CD4-positive, alpha-beta T cell treated with Interleukin-4 for 4 hours (primary cell): ENCODE results near the gene C2orf92.

Source experiments
- DNase-seq: peaks from one replicate; pipeline ENCODE4 v3.0.0-alpha.2; 2020

The C2orf92 gene

DNA sequence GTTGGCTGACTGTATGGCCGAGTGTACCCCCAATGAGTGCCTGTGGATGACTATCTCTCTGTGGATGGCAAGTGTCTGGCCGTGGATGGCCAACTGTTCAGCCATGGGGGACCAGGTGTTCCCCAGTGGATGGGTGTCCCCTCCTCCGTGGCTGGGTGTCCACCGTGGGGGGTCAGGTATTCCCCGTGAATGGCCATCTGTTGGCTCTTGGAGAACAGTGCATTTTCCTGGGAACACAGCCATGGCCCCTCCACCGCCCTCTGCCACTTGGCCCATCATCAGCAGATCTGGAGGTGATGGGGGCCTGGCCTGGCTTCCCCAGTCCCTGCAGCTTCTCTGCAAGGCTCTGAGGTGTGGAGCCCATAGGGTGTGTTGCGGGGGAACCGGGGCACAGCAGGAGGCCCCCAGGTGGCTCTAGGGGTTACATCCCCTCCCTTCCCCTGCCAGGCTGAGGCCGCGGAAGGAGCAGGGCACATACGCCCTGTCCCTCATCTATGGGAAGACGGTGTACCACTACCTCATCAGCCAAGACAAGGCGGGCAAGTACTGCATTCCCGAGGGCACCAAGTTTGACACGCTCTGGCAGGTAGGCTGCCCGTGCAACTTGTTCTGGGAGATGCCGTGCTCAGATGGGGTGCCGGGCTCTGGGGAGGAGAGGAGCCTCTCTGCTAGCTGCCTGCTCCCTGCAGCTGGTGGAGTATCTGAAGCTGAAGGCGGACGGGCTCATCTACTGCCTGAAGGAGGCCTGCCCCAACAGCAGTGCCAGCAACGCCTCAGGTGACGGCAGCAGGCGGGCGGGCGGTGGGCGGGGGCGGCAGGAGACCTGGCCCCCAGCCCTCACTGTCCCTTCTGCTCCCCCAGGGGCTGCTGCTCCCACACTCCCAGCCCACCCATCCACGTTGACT, 63.2 kb downstream of the C2orf92 start:
- no peak for DNase-seq

DNA sequence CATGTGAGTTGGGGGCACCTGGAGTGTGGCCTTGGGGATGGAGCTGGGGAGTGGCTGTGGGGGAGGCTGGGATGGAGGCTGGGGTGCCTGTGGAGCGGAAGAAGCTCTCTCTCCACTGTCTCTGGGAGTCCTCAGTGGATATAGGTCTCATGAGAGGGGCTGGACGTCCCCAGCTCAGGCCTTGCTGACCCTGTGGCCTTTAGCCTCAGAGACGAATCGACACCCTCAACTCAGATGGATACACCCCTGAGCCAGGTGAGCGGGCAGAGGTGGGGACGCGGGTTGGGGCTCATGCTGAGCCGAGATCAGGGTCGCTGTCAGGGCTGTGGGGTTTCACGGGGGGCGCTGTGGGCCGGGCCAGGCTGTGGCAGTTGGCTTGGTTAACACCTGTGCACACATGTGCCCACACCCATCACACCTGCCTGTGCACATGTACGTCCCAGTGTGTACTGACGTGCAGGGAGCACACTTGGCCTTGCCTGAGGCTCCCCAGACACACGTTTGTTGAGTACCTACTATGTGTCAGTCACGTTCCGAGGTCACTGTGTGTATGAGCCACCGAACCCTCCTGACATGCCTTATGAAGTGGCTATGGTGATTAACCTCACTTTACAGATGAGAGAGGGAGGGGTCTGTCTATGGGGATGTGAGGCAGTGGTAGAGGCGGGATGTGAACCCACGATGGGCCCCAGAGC, 64.0 kb downstream of the C2orf92 start:
- DNase-seq, result no peak

DNA sequence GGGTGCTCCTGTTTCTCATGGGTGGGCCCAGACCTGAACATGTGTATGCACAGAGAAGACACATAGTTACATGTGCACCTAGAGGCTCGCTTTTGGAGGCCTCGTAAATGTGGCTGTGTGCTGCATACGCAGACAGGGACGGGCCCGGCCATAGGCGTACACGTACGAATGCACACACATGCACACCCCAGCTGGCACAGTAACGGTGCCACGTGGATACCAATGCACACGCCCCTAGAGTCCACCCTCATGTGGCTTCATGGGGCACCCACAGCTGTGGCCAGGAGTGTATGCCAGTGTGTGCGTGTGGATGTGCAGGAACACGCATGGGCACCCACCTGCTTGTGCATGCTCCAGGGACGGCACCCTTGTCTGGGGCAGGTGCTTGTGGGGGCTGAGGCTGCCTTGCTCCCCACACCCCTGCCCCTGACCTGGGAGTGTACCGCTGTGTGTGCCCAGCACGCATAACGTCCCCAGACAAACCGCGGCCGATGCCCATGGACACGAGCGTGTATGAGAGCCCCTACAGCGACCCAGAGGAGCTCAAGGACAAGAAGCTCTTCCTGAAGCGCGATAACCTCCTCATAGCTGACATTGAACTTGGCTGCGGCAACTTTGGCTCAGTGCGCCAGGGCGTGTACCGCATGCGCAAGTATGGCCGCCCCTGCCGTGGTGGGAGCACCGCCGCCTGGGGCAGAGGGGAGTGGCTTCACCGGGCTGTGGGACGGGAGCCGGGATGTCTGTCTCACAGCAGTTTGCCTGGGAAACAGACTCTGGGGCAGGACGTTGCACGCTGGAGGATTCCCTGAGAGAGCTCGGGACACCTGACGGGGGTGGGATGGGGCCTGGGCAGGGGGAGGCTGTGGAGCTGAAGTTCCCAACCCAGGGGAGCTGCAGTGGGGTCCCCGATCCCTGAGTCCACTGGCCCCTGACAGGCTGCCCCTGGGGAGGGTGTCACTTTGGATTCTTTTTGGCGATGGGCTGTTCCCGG, 64.8 kb downstream of the C2orf92 start:
- no peak for DNase-seq

DNA sequence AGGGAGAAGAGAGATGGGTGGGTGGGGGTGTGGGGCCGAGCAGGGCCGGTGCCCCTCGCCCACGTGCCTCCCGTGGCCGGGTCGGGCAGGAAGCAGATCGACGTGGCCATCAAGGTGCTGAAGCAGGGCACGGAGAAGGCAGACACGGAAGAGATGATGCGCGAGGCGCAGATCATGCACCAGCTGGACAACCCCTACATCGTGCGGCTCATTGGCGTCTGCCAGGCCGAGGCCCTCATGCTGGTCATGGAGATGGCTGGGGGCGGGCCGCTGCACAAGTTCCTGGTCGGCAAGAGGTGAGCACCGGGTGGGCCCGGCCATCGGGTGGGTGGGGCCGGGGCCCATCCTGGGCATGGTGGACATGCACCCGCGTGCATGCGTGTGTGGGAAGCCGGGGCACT, 65.6 kb downstream of the C2orf92 start:
- no peak for DNase-seq

DNA sequence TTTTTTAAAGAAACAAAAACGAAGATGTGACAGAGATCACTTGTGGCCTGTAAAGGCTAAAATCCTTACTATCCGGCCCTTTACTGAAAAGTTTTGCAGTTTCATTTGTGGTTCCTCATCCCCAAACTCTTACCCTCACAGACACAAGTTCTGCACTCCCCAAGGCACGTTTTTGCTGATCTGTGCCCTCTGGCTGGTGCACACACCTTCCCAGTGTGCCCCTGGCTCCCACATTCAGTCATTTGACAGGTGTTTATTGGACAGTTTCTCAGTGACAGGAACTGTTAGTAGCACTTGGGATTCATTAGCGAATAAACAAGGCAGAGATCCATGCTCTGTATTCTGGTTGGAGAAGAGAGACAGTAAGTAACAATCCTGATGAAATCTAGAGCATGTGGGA, 66.7 kb downstream of the C2orf92 start:
- DNase-seq, result no peak

DNA sequence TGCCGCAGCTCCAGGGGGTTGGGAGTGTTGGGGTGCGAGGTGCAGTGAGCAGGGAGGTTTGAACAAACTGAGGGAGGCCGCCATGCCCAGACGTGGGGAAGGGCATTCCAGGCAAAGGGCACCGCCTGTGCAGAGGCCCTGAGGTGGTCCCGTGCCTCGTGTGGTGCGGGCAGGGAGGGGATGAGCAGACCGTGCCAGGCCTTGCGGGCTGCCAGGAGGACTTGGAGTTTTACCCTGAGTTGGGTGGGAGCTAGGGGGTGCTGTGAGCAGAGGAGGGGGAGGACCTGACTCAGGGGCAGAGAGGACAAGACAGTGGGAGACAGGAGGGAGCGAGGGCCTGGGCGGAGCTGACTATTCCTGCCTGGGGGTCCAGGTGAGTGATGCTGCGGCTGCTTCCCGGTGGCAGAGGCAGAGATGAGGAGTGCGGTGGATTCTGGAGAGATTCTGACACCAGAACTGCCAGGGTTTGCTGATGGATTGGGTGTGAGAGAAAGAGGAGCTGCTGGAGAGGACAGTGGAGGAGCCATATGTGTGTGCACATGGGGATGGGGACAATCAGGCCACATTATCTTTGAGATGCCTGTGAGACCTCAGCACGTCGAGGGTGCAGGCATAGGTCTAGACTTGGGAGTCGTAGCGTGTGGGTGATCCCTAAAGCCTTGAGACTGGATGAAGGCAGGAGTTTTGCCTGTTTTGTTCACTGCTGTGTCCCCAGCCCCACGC, 67.3 kb downstream of the C2orf92 start:
- no peak for DNase-seq

DNA sequence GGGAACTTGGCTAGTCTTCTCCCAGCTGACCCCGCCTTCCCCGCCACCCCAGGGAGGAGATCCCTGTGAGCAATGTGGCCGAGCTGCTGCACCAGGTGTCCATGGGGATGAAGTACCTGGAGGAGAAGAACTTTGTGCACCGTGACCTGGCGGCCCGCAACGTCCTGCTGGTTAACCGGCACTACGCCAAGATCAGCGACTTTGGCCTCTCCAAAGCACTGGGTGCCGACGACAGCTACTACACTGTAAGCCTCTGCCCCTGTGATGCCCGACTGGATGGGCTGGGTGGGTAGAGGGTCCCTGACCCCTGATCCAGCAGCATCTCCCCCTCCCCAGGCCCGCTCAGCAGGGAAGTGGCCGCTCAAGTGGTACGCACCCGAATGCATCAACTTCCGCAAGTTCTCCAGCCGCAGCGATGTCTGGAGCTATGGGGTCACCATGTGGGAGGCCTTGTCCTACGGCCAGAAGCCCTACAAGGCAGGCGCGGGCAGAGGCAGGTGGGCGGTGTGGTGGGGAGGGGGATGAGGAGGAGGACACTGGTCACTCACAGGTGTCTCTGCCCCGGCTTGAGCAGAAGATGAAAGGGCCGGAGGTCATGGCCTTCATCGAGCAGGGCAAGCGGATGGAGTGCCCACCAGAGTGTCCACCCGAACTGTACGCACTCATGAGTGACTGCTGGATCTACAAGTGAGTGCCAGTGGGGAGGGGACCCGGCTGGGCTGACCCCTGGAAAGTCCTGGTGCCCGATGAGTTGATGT, 68.1 kb downstream of the C2orf92 start:
- DNase-seq, result no peak

DNA sequence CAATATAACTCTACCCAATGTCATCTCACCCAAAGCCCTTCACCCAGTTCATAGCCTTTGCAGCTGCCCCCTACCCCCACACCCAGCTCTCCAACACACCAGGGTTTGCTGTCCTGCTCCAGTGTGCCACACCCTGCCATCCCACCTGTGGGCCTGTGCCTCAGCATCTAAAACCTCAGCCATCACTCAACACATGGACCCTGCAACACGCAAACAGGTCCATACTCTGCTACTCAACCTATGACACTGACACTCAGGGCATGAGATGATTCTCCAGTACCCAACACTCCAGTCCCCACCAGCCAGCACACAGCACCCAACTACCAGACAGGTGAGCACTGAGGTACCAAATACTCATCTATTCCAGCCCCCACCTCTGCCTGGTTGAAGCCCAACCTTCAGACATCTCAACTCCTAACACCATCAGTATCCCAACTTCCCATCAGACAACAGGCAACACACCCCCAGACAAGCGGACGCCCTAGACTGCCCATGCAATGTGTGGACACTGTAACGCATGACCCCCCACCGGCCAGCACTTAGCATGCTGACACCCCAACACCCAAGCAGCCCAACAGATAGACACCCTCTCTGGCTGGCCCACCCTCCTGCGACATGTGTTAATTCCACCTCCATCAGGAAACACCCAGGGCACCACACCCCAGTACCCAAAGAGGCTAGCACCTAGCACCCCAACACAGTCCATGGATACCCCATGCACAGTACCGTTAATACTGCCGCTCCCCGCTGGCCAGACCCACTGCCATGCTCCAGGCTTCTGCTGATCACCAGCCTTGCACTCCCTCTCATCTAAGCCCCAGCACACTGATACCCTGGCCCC, 68.9 kb downstream of the C2orf92 start:
- no peak for DNase-seq

DNA sequence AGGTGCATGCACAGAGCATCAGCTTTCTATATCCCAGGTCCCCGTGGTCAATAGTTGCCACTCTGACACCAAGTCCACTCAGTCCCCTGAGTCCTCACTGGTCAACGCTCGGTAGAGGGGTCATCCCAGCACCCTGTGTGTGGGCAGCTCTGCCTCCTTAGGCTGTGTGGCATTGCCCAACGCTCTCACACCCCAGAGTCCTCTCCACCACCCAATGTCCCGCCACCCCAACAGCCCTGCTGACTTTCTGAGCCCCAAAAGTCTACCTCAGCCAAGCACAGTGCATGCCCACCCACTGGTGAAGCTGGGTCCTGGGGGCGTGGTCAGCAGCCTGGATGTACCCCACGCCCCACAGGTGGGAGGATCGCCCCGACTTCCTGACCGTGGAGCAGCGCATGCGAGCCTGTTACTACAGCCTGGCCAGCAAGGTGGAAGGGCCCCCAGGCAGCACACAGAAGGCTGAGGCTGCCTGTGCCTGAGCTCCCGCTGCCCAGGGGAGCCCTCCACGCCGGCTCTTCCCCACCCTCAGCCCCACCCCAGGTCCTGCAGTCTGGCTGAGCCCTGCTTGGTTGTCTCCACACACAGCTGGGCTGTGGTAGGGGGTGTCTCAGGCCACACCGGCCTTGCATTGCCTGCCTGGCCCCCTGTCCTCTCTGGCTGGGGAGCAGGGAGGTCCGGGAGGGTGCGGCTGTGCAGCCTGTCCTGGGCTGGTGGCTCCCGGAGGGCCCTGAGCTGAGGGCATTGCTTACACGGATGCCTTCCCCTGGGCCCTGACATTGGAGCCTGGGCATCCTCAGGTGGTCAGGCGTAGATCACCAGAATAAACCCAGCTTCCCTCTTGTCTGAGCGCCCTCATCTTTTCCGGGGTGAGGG, 69.7 kb downstream of the C2orf92 start:
- DNase-seq, result no peak

DNA sequence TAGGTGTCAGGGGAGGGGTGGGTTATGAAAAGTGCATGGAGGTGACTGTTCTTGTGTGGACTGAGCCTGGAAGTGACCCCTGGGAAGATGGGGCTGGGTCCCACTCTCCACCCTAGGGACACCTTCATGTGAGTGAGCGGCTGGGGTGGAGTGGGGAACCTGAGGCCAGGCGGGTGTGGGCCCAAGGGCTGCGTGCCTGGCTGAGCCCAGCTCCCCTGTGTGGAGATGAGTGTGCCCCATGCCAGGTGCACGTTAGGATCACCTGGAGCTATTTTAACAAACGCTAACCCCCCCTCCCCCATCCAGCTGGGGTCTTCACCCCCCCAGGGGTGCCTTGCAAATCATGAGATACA, 70.4 kb downstream of the C2orf92 start:
- DNase-seq, result no peak

DNA sequence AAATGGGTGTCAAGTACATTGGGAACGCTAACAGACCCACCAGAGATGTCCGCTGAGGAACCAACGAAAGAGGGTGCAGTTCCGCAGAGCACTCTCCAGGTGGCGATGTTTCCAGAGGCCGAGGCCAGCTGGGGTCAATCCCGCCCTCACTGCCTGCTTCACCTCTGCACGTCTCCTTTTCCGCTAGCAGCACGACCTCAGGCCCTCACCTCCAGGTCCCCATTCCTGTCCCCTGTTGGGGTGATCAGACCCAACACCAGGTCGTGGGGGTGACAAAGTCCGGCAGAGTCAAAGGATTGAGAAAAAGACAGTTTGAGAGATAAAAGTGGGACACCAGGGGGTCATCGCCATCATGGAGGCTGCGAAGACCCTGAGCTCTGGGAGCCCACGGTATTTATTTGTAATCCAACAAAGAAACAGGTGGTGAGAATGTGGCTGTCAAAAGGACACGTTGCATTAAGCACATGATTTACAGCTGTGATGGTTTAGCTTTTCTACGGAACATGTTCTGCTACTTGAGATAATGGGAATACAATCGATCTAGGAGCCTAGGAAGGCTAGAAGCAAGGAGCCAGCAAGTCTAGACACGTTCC, 71.2 kb downstream of the C2orf92 start:
- DNase-seq, result peak; percentile 32

DNA sequence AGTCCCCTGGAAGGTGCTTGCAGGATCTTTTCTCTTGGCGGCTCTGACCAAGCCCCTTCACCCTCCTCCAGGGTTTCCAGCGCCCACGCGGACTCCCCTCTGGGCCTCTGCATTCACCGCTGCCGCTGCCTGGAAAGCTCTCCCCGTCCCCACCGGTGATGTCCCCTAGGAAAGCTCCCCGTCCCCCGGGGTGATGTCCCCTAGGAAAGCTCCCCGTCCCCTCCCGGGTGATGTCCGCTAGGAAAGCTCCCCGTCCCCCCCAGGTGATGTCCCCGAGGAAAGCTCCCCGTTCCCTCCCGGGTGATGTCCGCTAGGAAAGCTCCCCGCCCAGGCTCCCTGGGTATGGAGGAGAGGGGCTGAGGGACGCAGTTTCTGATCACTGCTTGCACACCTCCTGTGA, 71.7 kb downstream of the C2orf92 start:
- DNase-seq, result no peak

DNA sequence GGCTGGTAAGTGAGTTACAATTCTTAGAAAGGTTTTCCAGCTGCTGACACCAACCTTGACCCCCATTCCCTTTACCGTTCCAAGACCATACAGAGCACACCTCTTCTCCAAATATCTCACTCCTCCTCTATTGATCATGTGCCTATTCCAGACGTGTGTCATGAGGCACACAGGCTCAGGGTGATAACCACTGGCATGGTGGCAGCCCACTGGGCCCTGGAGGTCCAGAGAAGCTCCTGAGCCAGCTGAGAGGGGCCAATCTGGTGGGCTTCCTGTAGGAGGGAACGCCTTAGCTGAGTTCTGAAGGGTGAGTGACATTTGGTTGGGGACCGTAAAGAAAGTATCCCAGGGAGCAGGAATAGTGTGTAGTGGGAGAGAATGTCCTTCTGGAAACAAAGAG, 72.2 kb downstream of the C2orf92 start:
- DNase-seq, result no peak

DNA sequence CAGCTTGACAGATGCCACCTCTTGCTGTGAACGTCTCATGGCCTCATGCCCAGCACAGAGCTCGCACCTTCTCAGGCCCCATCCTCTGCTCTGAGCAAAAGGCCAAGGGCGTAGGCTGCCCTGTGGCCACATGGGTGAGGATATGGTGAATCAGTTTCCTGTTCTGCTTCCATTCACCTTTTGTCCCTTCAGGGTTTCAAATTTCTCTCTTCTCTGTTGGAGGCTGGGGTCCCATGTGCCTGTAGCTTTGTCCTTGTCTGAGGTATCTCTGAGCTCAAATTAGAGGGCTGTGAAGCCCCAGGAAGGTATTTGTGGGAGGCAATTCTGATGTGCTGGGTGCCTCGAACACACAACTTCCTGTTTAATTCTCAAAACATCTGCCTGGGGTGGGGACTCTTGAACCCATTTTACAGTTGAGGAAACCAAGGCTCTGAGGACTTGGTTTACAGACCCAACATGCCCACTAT, 72.9 kb downstream of the C2orf92 start:
- DNase-seq, result peak; percentile 56

DNA sequence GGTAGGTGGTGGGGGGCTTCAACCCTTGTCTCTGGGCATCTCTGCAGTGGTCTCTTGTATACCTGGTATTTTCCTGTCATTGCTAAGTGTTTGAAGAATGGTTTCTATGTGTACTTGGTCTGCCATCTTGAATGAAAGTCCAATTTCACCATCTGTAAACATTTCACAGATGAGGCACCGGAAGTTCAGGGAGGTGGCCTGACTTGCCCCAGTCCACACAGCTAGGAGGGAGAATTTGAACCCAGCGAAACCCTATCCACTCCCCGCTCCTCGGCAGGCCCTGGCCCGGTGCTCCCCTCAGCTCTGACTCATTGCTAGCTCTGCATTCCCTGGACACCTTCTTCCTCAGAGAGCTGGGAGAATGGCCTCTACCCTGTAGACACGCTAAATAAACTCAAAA, 74.4 kb downstream of the C2orf92 start:
- no peak for DNase-seq

DNA sequence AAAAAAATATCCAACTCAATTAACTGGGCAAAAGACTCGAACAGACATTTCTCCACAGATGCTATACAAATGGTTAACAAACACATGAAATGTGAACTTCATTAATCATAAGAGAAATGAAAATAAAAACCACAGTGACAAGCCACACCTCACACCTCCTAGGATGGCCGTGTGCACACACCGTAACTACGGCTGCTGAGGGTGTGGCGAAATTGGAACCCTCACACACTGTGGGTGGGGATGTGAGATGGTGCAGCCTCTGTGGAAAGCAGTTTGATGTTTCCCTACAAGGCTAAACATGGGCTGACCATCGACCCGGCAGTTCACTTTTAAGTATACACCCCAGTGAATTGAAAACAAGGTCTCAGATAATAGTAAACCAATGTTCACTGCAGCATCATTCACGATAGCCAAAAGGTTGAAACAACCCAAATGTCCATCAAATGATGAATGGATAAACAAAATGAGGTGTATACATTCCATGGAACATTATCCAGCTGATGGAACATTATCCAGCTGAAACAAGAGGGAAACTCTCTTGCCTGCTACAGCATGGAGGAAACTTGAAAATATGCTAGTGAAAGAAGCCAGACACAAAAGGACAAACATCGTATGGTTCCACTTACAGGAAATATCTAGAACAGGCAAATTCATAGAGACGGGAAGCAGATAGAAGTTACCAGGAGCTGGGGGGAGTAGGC, 76.1 kb downstream of the C2orf92 start:
- peak; percentile 69 for DNase-seq

DNA sequence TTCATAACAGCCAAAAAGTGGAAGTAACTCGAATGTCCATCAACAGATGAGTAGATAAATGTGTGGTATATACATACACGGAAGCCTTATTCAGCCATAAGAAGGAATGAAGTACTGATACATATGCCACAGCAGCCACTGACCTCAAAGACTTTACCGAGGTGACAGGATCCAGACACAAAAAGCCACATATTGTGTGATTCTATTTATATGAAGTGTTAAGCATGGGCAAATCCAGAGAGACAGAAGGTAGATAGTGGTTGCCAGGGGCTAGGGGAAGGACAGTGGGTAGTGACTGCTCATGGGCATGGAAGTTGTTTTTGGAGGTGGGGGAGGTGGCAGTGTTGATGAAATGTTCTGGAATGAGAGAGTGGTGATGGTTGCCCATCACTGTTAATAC, 77.8 kb downstream of the C2orf92 start:
- peak; percentile 42 for DNase-seq

DNA sequence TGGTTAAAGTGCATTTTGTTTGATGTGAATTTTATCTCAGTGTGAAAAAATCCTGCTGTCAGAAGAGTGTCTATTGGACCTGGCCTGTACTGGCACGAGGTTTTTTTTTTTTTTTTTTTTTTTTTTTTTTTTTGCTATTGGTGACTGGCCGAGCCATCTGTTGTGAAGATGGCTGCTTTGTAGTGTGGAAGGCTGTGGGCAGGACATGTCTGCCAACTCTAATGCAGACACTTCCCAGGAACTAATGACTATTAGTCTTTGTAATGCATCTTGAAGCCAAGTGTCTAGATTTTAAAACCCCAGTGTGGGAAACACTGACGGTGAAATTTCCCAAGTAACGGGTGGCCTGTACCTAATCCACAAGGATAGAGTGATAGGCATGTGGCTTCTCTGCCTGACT, 78.2 kb downstream of the C2orf92 start:
- DNase-seq, result no peak

DNA sequence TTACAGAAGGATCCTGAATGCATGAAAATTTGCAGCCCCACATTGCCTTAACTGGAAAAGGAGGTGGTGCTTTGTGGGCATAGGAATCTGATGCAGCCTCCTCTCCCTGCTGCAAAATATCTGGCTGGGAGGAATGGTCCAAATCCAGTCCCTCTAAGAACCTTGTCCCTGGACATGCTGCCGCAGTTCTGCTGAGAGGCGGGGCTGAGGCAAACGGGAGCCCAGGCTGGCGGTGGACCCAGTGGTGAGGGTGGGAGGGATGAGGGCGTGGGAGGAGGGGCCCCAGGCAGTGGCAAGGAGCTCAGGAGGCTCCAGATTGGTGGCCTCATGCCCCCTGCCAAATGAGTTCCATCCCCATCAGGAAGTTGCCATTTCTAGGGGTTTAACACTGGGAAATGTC, 80.1 kb downstream of the C2orf92 start:
- DNase-seq, result no peak
